Stimulated activated CD8-positive, alpha-beta memory T cell treated with anti-CD3 and anti-CD28 coated beads, Interleukin-7, amount 100 ng/mL, for 24 hours (primary cell): ENCODE measurements around the gene PARP12.
"Not testable (repeated sequence)": the region's sequence is repeated elsewhere in the genome, so short reads cannot be mapped to it uniquely, and the experiment has no call there.

Source experiments
- DNase-seq: peaks from one replicate; pipeline ENCODE4 v3.0.0-alpha.2; 2020; ENCODE audit warnings: low read depth

Gene PARP12

GRCh38 chr7:140062528-140063299 lies at the start of gene PARP12:
Gene PARP12 (minus strand): TSS chr7:140062951. CDS start chr7:140062847, 104 bp downstream.
- DNase-seq, result peak; percentile 67

GRCh38 chr7:140108777-140109176 lies 46.0 kb upstream of the PARP12 start:
- not testable (repeated sequence) for DNase-seq

GRCh38 chr7:140096459-140096858 lies 33.7 kb upstream of the PARP12 start:
- no peak for DNase-seq

- no peak for DNase-seq
Observed at GRCh38 chr7:140093375-140093774, 30.6 kb upstream of the PARP12 start.

GRCh38 chr7:140085447-140085846 lies 22.7 kb upstream of the PARP12 start:
- DNase-seq, result no peak

- no peak for DNase-seq
Observed at GRCh38 chr7:140084972-140085371, 22.2 kb upstream of the PARP12 start.

- no peak for DNase-seq
Observed at GRCh38 chr7:140084142-140084655, 21.4 kb upstream of the PARP12 start.

- DNase-seq, result no peak
Observed at GRCh38 chr7:140082770-140083169, 20.0 kb upstream of the PARP12 start.

- no peak for DNase-seq
Observed at GRCh38 chr7:140081774-140082425, 19.1 kb upstream of the PARP12 start.

GRCh38 chr7:140080919-140081318 lies 18.2 kb upstream of the PARP12 start:
- DNase-seq, result no peak

GRCh38 chr7:140079121-140079536 lies 16.4 kb upstream of the PARP12 start:
- no peak for DNase-seq

GRCh38 chr7:140078392-140078791 lies 15.6 kb upstream of the PARP12 start:
- DNase-seq, result no peak

GRCh38 chr7:140074780-140075179 lies 12.0 kb upstream of the PARP12 start:
- no peak for DNase-seq

GRCh38 chr7:140070546-140070945 lies 7.8 kb upstream of the PARP12 start:
- DNase-seq, result no peak

GRCh38 chr7:140069298-140069949 lies 6.7 kb upstream of the PARP12 start:
- DNase-seq, result no peak

- no peak for DNase-seq
Observed at GRCh38 chr7:140068033-140068432, 5.3 kb upstream of the PARP12 start.

GRCh38 chr7:140067052-140067451 lies 4.3 kb upstream of the PARP12 start:
- no peak for DNase-seq

- DNase-seq, result peak; percentile 7
Observed at GRCh38 chr7:140062118-140062527, 628 bp downstream of the PARP12 start.

- no peak for DNase-seq
Observed at GRCh38 chr7:140061607-140061930, 1.2 kb downstream of the PARP12 start.

- DNase-seq, result no peak
Observed at GRCh38 chr7:140060788-140061606, 1.8 kb downstream of the PARP12 start.

GRCh38 chr7:140060243-140060630 lies 2.5 kb downstream of the PARP12 start:
- DNase-seq, result no peak
